GM12878 (cell line): ENCODE data around the gene WNT9B. TPM values are rescaled to one million over a fixed set of nuclear protein-coding genes. Genes with fewer than 3 reads are reported as not detected.

Experiments used
- ATF3 ChIP-seq: IDR thresholded peaks from 2 replicates; pipeline ENCODE4 v1.6.1; 2011; ENCODE audit warnings: low read depth, mild to moderate bottlenecking, low read length, moderate library complexity, borderline replicate concordance; ENCODE audit errors: extremely low read depth
- CTCF ChIP-seq, 3 experiments: IDR thresholded peaks in 2 of 3; conservative IDR thresholded peaks in 1 of 3; 2 replicates each; pipeline ENCODE4 v1.5.1; 2011; ENCODE audit warnings: low read depth in 3 of 3, low read length in 3 of 3, mild to moderate bottlenecking in 3 of 3, control low read depth in 2 of 3, moderate library complexity in 2 of 3, inconsistent platforms in 1 of 3, mixed read lengths in 1 of 3; ENCODE audit not compliant: control insufficient read depth in 2 of 3, insufficient read depth in 1 of 3; ENCODE audit errors: extremely low read depth in 1 of 3
- E2F8 ChIP-seq: fragments of 450-650 bp; IDR thresholded peaks from 2 replicates; pipeline ENCODE4 v1.6.1; 2018; ENCODE audit warnings: mild to moderate bottlenecking, low read depth, moderate library complexity; ENCODE audit not compliant: partially characterized antibody
- GATAD2B ChIP-seq: fragments of 450-650 bp; conservative IDR thresholded peaks from 2 replicates; pipeline ENCODE4 v1.6.1; 2017; ENCODE audit warnings: low read depth, mild to moderate bottlenecking, moderate library complexity
- IKZF1 ChIP-seq: fragments of 450-650 bp; conservative IDR thresholded peaks from 2 replicates; pipeline ENCODE4 v1.6.1; 2017; ENCODE audit warnings: antibody characterized with exemption, mild to moderate bottlenecking
- JUNB ChIP-seq: IDR thresholded peaks from 2 replicates; pipeline ENCODE4 v1.6.1; 2016; ENCODE audit warnings: antibody characterized with exemption, mild to moderate bottlenecking
- MTA2 ChIP-seq: fragments of 450-650 bp; IDR thresholded peaks from 2 replicates; pipeline ENCODE4 v1.6.1; 2016; ENCODE audit warnings: low read depth, mild to moderate bottlenecking, moderate library complexity
- POLR2A ChIP-seq: IDR thresholded peaks from 2 replicates; pipeline ENCODE4 v1.6.1; 2011; ENCODE audit warnings: low read depth, mild to moderate bottlenecking, low read length
- POU2F2 ChIP-seq: IDR thresholded peaks from 3 replicates; pipeline ENCODE4 v1.6.1; 2011; ENCODE audit warnings: low read depth, mild to moderate bottlenecking, low read length, borderline replicate concordance
- RELB ChIP-seq: fragments of 450-650 bp; IDR thresholded peaks from 2 replicates; pipeline ENCODE4 v1.6.1; 2017; ENCODE audit warnings: low read depth, mild to moderate bottlenecking, moderate library complexity
- RUNX3 ChIP-seq: IDR thresholded peaks from 2 replicates; pipeline ENCODE4 v1.6.1; 2012; ENCODE audit warnings: low read length, inconsistent platforms
- SIN3A ChIP-seq: IDR thresholded peaks from 2 replicates; pipeline ENCODE4 v1.6.1; 2012; ENCODE audit warnings: low read depth, low read length, improper control_type of control experiment
- SKIL ChIP-seq: fragments of 450-650 bp; IDR thresholded peaks from 2 replicates; pipeline ENCODE4 v1.6.1; 2017; ENCODE audit warnings: mild to moderate bottlenecking, low read depth, inconsistent platforms; ENCODE audit not compliant: poor library complexity, severe bottlenecking
- SREBF1 ChIP-seq: IDR thresholded peaks from 2 replicates; pipeline ENCODE4 v1.6.1; 2012; ENCODE audit warnings: mild to moderate bottlenecking, low read length
- TAF1 ChIP-seq: IDR thresholded peaks from 2 replicates; pipeline ENCODE4 v1.6.1; 2011; ENCODE audit warnings: mild to moderate bottlenecking, low read depth, low read length, borderline replicate concordance
- YY1 ChIP-seq: IDR thresholded peaks from 2 replicates; pipeline ENCODE4 v1.6.1; 2011; ENCODE audit warnings: low read depth, mild to moderate bottlenecking, low read length
- ZBED1 ChIP-seq: IDR thresholded peaks from 2 replicates; pipeline ENCODE4 v1.6.1; 2016; ENCODE audit warnings: borderline replicate concordance
- ZNF207 ChIP-seq: fragments of 450-650 bp; IDR thresholded peaks from 2 replicates; pipeline ENCODE4 v1.6.1; 2014; ENCODE audit warnings: antibody characterized with exemption, mild to moderate bottlenecking, borderline replicate concordance
- ZNF24 ChIP-seq: fragments of 450-650 bp; IDR thresholded peaks from 2 replicates; pipeline ENCODE4 v1.6.1; 2017; ENCODE audit warnings: antibody characterized with exemption, mild to moderate bottlenecking
- polyA plus RNA-seq, 11 experiments: library from polyadenylated mRNA; depleted of rRNA in 4 of 11; unstranded in 6 of 11; stranded (reverse) in 5 of 11; fragments of >200 nt; fragmentation: Nextera tagmentation in 4 of 11; fragmentation: Illumina TruSeq in 1 of 11; extraction: Ambion mirVana in 4 of 11; extraction: Trizol in 1 of 11; gene quantifications; 1 replicate in 1 of 11; 2 replicates in 10 of 11; pipeline versions ENCODE4 v1.2.1 to v1.2.3, GENCODE V29; 2011 to 2016; ENCODE audit warnings: inconsistent platforms in 2 of 11, missing spikeins in 2 of 11, low read depth in 1 of 11
- total RNA-seq, 4 experiments: library from RNA; depleted of rRNA in 3 of 4; stranded (reverse); fragments of >200 nt in 3 of 4; fragmentation: Illumina TruSeq in 1 of 4; extraction: Trizol in 1 of 4; gene quantifications; 2 replicates each; pipeline versions ENCODE4 v1.2.1 to v1.2.3, GENCODE V29; 2013 to 2021

WNT9B gene
- total and polyA plus RNA-seq, 10 of the 15 experiments (the other 5 are each of a cell fraction or from before 2014, with no cell fraction given), result not detected

- peak; percentile 89; the same call in 1 of the 2 replicates for TF ChIP-seq SIN3A
- peak; percentile 62; the same call in 1 of the 2 replicates for TF ChIP-seq TAF1
- TF ChIP-seq POLR2A, result peak; percentile 100
- peak; percentile 30 for TF ChIP-seq RUNX3
- peak; percentile 77; the same call in 1 of the 2 replicates for TF ChIP-seq ZNF207
- peak; percentile 66; the same call in 1 of the 2 replicates for TF ChIP-seq GATAD2B
- peak; percentile 89 for TF ChIP-seq IKZF1
- TF ChIP-seq YY1, result peak; percentile 87
- no peak for TF ChIP-seq SREBF1
- TF ChIP-seq RELB, result peak; percentile 87
- TF ChIP-seq E2F8, result peak; percentile 80
- TF ChIP-seq MTA2, result peak; percentile 38; the same call in 1 of the 2 replicates
- TF ChIP-seq POU2F2, result peak; percentile 69; the same call in 1 of the 3 replicates
- TF ChIP-seq CTCF (IDR thresholded peaks at IDR 0.05 in 2 of 3, conservative IDR thresholded peaks at IDR 0.05 in 1 of 3; ENCODE audit: control insufficient read depth in 2 of 3, extremely low read depth in 1 of 3, insufficient read depth in 1 of 3, low read depth in 3 of 3, low read length in 3 of 3), result no peak
- no peak for TF ChIP-seq JUNB
- TF ChIP-seq SKIL, result peak; percentile 42
- peak; percentile 52 for TF ChIP-seq ZBED1
- 0 out of 2 replicates have a peak, but pooled peaks have one; percentile 3 for TF ChIP-seq ZNF24
- TF ChIP-seq ATF3, result no peak
Measured at GRCh38 chr17:46922804-46923635, 71.6 kb downstream of the WNT9B start, which contains the start of gene GOSR2 (continued).
